ENCODE data around the gene CSTB. TPM values are rescaled to one million over a fixed set of nuclear protein-coding genes. Genes with fewer than 3 reads are reported as not detected.

CSTB gene
- total RNA-seq, 1 experiment from 2014 or later, result 36.1 TPM

DNA sequence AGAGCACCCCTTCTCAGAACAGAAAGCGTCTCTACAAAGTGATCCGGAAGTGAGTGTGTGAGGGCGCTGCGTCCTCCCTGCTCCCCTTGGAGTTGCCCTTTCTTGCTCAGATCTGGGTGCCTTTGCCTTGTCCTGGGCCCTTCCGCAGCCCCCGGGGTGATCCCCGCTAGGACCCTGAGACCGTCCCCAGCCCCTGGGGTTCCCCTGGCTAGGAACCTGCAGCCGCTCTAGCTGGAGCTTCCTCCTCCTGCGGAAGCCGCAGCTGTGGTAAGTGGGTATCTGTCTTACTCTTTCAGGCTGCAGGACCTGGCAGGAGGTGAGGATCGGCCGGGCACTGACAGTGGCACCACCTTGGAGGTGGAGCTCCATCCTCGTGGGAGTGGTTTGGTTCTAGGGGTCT is 24.5 kb upstream of the CSTB start (continued):
- TF ChIP-seq, protein P1, sequence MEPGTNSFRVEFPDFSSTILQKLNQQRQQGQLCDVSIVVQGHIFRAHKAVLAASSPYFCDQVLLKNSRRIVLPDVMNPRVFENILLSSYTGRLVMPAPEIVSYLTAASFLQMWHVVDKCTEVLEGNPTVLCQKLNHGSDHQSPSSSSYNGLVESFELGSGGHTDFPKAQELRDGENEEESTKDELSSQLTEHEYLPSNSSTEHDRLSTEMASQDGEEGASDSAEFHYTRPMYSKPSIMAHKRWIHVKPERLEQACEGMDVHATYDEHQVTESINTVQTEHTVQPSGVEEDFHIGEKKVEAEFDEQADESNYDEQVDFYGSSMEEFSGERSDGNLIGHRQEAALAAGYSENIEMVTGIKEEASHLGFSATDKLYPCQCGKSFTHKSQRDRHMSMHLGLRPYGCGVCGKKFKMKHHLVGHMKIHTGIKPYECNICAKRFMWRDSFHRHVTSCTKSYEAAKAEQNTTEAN (CRISPR knock-in tag; IDR thresholded peaks at IDR 0.05), result no peak

DNA sequence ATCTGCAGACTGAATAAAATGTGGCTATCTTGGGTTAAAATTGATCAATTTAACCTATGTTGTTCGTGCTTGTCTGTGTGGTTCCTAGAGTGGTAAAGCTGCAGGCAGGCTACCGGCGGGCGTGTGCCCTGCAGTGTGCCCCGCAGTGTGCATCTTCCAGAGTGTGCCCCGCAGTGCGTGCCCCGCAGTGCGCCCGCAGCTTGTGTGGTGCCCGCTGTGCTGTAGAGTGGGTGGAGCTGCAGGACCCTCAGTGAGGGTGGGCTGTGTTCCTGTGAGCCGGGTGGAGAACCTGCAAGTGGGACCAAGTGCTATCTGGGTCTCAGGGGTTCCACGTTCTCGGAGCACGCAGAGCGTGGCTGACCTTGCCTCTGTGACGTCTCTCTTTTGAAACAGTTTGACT is 24.0 kb upstream of the CSTB start:
- peaks cover 72% of the 10 kb centered on the region for H3K36me3 Mint-ChIP-seq

DNA sequence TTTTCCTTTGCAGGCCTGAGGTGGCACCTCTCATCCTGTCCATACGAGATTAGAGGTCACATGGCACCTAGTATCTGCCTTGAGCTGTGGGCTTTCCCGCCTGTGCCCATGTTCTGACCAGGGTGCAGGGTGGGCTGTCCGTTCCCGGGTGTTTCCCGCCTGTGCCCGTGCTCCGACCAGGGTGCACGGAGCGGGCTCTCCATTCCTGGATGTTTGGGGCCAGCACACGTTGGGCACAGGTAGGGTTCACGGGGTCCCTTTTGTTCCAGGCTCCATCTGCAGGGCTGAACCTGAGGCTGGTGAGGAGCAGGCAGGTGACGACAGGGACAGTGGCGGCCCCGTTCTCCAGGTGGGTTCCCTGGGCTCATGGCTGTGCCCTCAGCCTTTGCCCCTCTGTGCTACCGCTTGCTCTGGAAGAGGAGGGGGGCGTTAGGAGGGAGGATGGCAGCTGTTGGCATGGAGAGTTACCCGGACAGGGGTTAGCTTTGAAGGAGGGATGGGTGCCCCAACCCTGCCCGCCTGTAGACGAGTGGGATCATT is 23.3 kb upstream of the CSTB start:
- POLR2A ChIA-PET, result no interaction called here
- no peak for DNase-seq (ENCODE audit: low spot score)

More for the DNA sequence above, 24.0 kb upstream of the CSTB start:
- H3K4me3 Mint-ChIP-seq, result no peak overlapping the region
- no peak for ATAC-seq
- CTCF ChIA-PET, result interaction anchor here (0.7 to 1.1 kb wide), 2 partner anchors 11 kb away, joined by 3 read pairs; partner anchors contain the start of gene RRP1
- TF ChIP-seq, protein P2, sequence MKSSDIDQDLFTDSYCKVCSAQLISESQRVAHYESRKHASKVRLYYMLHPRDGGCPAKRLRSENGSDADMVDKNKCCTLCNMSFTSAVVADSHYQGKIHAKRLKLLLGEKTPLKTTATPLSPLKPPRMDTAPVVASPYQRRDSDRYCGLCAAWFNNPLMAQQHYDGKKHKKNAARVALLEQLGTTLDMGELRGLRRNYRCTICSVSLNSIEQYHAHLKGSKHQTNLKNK (CRISPR knock-in tag; IDR thresholded peaks at IDR 0.05), result no peak
- TF ChIP-seq, protein P3, sequence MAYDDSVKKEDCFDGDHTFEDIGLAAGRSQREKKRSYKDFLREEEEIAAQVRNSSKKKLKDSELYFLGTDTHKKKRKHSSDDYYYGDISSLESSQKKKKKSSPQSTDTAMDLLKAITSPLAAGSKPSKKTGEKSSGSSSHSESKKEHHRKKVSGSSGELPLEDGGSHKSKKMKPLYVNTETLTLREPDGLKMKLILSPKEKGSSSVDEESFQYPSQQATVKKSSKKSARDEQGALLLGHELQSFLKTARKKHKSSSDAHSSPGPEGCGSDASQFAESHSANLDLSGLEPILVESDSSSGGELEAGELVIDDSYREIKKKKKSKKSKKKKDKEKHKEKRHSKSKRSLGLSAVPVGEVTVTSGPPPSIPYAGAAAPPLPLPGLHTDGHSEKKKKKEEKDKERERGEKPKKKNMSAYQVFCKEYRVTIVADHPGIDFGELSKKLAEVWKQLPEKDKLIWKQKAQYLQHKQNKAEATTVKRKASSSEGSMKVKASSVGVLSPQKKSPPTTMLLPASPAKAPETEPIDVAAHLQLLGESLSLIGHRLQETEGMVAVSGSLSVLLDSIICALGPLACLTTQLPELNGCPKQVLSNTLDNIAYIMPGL (CRISPR knock-in tag; IDR thresholded peaks at IDR 0.05), result no peak
- TF ChIP-seq CREM (CRISPR knock-in tag; IDR thresholded peaks at IDR 0.05), result no peak
- no peak for TF ChIP-seq IRF2 (CRISPR knock-in tag; IDR thresholded peaks at IDR 0.05; ENCODE audit: borderline replicate concordance, low read depth)
- TF ChIP-seq, protein P4, sequence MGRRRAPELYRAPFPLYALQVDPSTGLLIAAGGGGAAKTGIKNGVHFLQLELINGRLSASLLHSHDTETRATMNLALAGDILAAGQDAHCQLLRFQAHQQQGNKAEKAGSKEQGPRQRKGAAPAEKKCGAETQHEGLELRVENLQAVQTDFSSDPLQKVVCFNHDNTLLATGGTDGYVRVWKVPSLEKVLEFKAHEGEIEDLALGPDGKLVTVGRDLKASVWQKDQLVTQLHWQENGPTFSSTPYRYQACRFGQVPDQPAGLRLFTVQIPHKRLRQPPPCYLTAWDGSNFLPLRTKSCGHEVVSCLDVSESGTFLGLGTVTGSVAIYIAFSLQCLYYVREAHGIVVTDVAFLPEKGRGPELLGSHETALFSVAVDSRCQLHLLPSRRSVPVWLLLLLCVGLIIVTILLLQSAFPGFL (CRISPR knock-in tag; IDR thresholded peaks at IDR 0.05; ENCODE audit: borderline replicate concordance), result no peak
- H3K27ac Mint-ChIP-seq, result no peak overlapping the region
- no peaks in the 10 kb centered on the region for H3K27me3 Mint-ChIP-seq (ENCODE audit: low read depth)
- H3K9me3 Mint-ChIP-seq, result no peaks in the 10 kb centered on the region
- H3K4me1 Mint-ChIP-seq, result no peaks in the 10 kb centered on the region
- DNase-seq (ENCODE audit: low spot score), result no peak
- POLR2A ChIA-PET, result no interaction called here

More for the DNA sequence above, 23.3 kb upstream of the CSTB start:
- Mint-ChIP-seq H3K27ac (no peak overlapping the region), H3K9me3 (no peaks in the 10 kb centered on the region), H3K4me1 (no peaks in the 10 kb centered on the region), H3K27me3 (ENCODE audit: low read depth) (no peaks in the 10 kb centered on the region), H3K36me3 (peaks cover 76% of the 10 kb centered on the region), H3K4me3 (no peak overlapping the region)
- CTCF ChIA-PET, result no interaction called here
- TF ChIP-seq, protein P5, sequence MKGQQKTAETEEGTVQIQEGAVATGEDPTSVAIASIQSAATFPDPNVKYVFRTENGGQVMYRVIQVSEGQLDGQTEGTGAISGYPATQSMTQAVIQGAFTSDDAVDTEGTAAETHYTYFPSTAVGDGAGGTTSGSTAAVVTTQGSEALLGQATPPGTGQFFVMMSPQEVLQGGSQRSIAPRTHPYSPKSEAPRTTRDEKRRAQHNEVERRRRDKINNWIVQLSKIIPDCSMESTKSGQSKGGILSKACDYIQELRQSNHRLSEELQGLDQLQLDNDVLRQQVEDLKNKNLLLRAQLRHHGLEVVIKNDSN (CRISPR knock-in tag; IDR thresholded peaks at IDR 0.05), result no peak
- TF ChIP-seq GABPB1 (CRISPR knock-in tag; IDR thresholded peaks at IDR 0.05) (no peak), CREB1 (CRISPR knock-in tag; IDR thresholded peaks at IDR 0.05) (no peak), RORB (CRISPR knock-in tag; IDR thresholded peaks at IDR 0.05) (no peak), IRF2 (CRISPR knock-in tag; IDR thresholded peaks at IDR 0.05; ENCODE audit: borderline replicate concordance, low read depth) (no peak), NR1H2 (CRISPR knock-in tag; IDR thresholded peaks at IDR 0.05) (no peak), FOXJ3 (CRISPR knock-in tag; IDR thresholded peaks at IDR 0.05; ENCODE audit: borderline replicate concordance) (no peak), NR3C1 (CRISPR knock-in tag; conservative IDR thresholded peaks at IDR 0.05; ENCODE audit: low read depth) (no peak), ZNF121 (CRISPR knock-in tag; IDR thresholded peaks at IDR 0.05) (no peak), OVOL2 (CRISPR knock-in tag; IDR thresholded peaks at IDR 0.05; ENCODE audit: borderline replicate concordance) (no peak), EMX1 (CRISPR knock-in tag; IDR thresholded peaks at IDR 0.05) (no peak), ZNF138 (CRISPR knock-in tag; conservative IDR thresholded peaks at IDR 0.05) (no peak), ELF4 (CRISPR knock-in tag; IDR thresholded peaks at IDR 0.05; ENCODE audit: low read depth) (no peak), ZNF671 (CRISPR knock-in tag; IDR thresholded peaks at IDR 0.05) (no peak)
- TF ChIP-seq, protein P6, sequence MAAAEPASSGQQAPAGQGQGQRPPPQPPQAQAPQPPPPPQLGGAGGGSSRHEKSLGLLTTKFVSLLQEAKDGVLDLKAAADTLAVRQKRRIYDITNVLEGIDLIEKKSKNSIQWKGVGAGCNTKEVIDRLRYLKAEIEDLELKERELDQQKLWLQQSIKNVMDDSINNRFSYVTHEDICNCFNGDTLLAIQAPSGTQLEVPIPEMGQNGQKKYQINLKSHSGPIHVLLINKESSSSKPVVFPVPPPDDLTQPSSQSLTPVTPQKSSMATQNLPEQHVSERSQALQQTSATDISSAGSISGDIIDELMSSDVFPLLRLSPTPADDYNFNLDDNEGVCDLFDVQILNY (CRISPR knock-in tag; IDR thresholded peaks at IDR 0.05), result no peak
- TF ChIP-seq, protein P7, sequence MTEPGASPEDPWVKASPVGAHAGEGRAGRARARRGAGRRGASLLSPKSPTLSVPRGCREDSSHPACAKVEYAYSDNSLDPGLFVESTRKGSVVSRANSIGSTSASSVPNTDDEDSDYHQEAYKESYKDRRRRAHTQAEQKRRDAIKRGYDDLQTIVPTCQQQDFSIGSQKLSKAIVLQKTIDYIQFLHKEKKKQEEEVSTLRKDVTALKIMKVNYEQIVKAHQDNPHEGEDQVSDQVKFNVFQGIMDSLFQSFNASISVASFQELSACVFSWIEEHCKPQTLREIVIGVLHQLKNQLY (CRISPR knock-in tag; IDR thresholded peaks at IDR 0.05), result no peak
- TF ChIP-seq, protein P8, sequence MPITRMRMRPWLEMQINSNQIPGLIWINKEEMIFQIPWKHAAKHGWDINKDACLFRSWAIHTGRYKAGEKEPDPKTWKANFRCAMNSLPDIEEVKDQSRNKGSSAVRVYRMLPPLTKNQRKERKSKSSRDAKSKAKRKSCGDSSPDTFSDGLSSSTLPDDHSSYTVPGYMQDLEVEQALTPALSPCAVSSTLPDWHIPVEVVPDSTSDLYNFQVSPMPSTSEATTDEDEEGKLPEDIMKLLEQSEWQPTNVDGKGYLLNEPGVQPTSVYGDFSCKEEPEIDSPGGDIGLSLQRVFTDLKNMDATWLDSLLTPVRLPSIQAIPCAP (CRISPR knock-in tag; IDR thresholded peaks at IDR 0.05), result no peak
- TF ChIP-seq, protein P9, sequence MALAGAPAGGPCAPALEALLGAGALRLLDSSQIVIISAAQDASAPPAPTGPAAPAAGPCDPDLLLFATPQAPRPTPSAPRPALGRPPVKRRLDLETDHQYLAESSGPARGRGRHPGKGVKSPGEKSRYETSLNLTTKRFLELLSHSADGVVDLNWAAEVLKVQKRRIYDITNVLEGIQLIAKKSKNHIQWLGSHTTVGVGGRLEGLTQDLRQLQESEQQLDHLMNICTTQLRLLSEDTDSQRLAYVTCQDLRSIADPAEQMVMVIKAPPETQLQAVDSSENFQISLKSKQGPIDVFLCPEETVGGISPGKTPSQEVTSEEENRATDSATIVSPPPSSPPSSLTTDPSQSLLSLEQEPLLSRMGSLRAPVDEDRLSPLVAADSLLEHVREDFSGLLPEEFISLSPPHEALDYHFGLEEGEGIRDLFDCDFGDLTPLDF (CRISPR knock-in tag; IDR thresholded peaks at IDR 0.05), result no peak
- TF ChIP-seq, protein P1 (CRISPR knock-in tag; IDR thresholded peaks at IDR 0.05), result no peak
- ATAC-seq, result no peak

Measured in WTC11 (cell line).